OCI-LY3 (cell line): Measurements from ENCODE around the gene RAB7A.

Source experiments
- CTCF ChIP-seq: fragments of 200-600, 300-600 bp; sonication (generic); IDR thresholded peaks from 2 replicates; pipeline ENCODE4 v1.5.1; 2014; ENCODE audit warnings: antibody characterized with exemption, low read length, low read depth
- EZH2phosphoT487 ChIP-seq: fragments of 200-600 bp; shearing (Covaris generic); IDR thresholded peaks from 2 replicates; pipeline ENCODE4 v1.6.1; 2018; ENCODE audit warnings: antibody characterized with exemption, mixed run types, low read depth

DNA sequence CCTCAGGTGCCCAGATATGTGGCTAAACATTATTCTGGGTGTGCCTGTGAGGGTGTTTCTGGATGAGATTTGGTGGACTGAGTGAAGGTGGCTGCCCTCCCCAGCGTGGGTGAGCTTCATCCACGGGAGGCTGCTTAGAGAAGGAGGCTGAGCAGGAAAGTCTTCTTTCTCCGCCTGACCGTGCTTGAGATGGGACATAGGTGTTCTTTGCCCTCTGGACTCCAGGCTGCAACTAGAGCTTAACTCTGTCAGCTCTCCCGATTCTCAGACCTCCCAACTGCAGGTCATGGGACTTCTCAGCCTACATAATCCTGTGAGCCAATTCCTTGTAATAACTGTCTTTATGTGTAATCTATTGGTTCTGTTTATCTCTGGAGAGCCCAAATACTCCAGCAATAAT is 34.1 kb downstream of the RAB7A start:
- no peak for TF ChIP-seq CTCF
- no peak for TF ChIP-seq EZH2phosphoT487
